ENCODE results near the gene MDFIC.

- TF ChIP-seq, protein P1, sequence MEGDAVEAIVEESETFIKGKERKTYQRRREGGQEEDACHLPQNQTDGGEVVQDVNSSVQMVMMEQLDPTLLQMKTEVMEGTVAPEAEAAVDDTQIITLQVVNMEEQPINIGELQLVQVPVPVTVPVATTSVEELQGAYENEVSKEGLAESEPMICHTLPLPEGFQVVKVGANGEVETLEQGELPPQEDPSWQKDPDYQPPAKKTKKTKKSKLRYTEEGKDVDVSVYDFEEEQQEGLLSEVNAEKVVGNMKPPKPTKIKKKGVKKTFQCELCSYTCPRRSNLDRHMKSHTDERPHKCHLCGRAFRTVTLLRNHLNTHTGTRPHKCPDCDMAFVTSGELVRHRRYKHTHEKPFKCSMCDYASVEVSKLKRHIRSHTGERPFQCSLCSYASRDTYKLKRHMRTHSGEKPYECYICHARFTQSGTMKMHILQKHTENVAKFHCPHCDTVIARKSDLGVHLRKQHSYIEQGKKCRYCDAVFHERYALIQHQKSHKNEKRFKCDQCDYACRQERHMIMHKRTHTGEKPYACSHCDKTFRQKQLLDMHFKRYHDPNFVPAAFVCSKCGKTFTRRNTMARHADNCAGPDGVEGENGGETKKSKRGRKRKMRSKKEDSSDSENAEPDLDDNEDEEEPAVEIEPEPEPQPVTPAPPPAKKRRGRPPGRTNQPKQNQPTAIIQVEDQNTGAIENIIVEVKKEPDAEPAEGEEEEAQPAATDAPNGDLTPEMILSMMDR (conservative IDR thresholded peaks at IDR 0.05; ENCODE audit: low read depth, low read length): no peak
- TF ChIP-seq MAFK (IDR thresholded peaks at IDR 0.05; ENCODE audit: low read depth, low read length): no peak
- no peak for TF ChIP-seq POLR2A (IDR thresholded peaks at IDR 0.05; ENCODE audit: low read depth, low read length)
- TF ChIP-seq, protein P2, sequence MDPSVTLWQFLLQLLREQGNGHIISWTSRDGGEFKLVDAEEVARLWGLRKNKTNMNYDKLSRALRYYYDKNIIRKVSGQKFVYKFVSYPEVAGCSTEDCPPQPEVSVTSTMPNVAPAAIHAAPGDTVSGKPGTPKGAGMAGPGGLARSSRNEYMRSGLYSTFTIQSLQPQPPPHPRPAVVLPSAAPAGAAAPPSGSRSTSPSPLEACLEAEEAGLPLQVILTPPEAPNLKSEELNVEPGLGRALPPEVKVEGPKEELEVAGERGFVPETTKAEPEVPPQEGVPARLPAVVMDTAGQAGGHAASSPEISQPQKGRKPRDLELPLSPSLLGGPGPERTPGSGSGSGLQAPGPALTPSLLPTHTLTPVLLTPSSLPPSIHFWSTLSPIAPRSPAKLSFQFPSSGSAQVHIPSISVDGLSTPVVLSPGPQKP (IDR thresholded peaks at IDR 0.05; ENCODE audit: borderline replicate concordance, low read depth, low read length): no peak
- no peak for TF ChIP-seq RAD21 (IDR thresholded peaks at IDR 0.05; ENCODE audit: low read length)
- TF ChIP-seq CHD1 (IDR thresholded peaks at IDR 0.05; ENCODE audit: low read depth, low read length): no peak
Measured at GRCh38 chr7:115054478-115055065, 132.7 kb downstream of the MDFIC start.

Measured in IMR-90 (cell line).